AG04450 (cell line): ENCODE results near the gene CENPP. TPM values are rescaled to one million over a fixed set of nuclear protein-coding genes. Genes with fewer than 3 reads are reported as not detected.

Experiments used
- CTCF ChIA-PET: fragments of 300-600, 350-600 bp; formaldehyde crosslinking; extraction: SDS; loops from one replicate; lab custom pipeline; 2022; ENCODE audit warnings: antibody characterized with exemption, inconsistent platforms; lab: Charles Lee
- POLR2A ChIA-PET: fragments of 350-600 bp; formaldehyde crosslinking; extraction: SDS; loops from one replicate; lab custom pipeline; 2021; ENCODE audit warnings: antibody characterized with exemption, inconsistent platforms; lab: Yijun Ruan, JAX
- DNase-seq: peaks from one replicate; pipeline ENCODE4 v3.0.0-alpha.2; 2011; ENCODE audit warnings: low read depth, low spot score
- H3K27ac ChIP-seq: one replicate; pipeline ENCODE4 v1.5.1; 2012; ENCODE audit warnings: low read depth, low read length, control low read depth
- H3K27me3 ChIP-seq: one replicate; pipeline ENCODE4 v1.6.0; 2012; ENCODE audit warnings: low read length; ENCODE audit not compliant: control insufficient read depth, insufficient read depth
- H3K4me3 ChIP-seq: 2 replicates; pipeline ENCODE4 v1.5.1; 2011; ENCODE audit warnings: mild to moderate bottlenecking, low read depth, low read length, control low read depth
- H3K9me3 ChIP-seq: 2 replicates; pipeline ENCODE4 v1.5.1; 2012; ENCODE audit warnings: low read length; ENCODE audit not compliant: control insufficient read depth, insufficient read depth
- polyA plus RNA-seq: library from polyadenylated mRNA; depleted of rRNA; stranded (reverse); fragments of >200 nt; gene quantifications from 2 replicates; pipeline ENCODE4 v1.2.3, GENCODE V29; 2011
- TF ChIP-seq, protein P1 (sequence below): IDR thresholded peaks from 2 replicates; pipeline ENCODE4 v1.5.1; 2011; ENCODE audit warnings: low read depth, low read length, control low read depth, inconsistent platforms

Gene CENPP
- polyA plus RNA-seq, 1 experiment = 4.4 TPM

DNA sequence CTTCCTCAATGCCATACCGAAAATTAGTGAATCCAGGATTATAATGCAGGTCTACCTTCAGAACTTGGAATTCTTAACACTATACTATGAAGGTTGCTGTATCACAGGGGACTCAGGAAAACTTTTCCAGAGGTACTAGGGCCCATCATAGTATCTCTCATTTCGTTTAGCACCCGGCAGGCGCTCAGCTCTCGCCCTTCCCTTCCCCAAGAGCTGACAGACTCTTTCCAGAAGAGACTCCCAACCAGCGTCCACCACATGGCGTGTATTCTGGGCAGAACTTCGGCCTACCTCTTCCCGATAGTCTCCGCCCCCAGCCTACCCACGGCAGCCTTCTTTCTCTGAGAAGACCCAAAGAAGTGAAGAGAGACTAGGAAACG, 874 bp upstream of the CENPP start:
- CTCF ChIA-PET = interaction anchor here (0.7 to 3.2 kb wide), 7 partner anchors 19 to 307 kb away, joined by 3 to 21 read pairs (median 3); no protein-coding TSS in a partner anchor

DNA sequence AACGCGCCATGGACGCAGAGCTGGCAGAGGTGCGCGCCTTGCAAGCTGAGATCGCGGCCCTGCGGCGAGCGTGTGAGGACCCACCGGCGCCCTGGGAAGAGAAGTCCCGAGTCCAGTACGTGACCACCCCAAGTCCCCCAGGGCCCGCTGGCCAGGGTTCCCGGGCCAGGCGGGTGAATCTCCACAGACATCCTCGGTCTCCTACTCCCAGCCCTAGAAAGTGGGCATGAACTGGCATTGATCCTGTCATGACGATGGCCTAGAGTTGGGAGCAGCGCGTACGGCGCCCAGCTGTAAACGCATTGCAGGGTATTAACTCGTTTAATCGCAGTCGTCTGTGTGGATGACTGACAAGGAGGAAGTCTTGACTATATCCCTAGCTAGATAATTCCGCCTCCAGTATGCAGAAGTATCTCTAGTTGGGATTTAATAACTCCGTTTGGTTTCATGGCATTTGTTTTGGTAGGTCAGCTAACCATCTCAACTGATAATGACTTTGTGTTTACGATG, 293 bp downstream of the CENPP start:
- TF ChIP-seq, protein P1, sequence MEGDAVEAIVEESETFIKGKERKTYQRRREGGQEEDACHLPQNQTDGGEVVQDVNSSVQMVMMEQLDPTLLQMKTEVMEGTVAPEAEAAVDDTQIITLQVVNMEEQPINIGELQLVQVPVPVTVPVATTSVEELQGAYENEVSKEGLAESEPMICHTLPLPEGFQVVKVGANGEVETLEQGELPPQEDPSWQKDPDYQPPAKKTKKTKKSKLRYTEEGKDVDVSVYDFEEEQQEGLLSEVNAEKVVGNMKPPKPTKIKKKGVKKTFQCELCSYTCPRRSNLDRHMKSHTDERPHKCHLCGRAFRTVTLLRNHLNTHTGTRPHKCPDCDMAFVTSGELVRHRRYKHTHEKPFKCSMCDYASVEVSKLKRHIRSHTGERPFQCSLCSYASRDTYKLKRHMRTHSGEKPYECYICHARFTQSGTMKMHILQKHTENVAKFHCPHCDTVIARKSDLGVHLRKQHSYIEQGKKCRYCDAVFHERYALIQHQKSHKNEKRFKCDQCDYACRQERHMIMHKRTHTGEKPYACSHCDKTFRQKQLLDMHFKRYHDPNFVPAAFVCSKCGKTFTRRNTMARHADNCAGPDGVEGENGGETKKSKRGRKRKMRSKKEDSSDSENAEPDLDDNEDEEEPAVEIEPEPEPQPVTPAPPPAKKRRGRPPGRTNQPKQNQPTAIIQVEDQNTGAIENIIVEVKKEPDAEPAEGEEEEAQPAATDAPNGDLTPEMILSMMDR = no peak
- no peak for DNase-seq
- POLR2A ChIA-PET = interaction anchor here (0.5 to 1.3 kb wide), 5 partner anchors 18 to 187 kb away, joined by 3 to 5 read pairs (median 3); no protein-coding TSS in a partner anchor

More for the DNA sequence above, 874 bp upstream of the CENPP start:
- Histone ChIP-seq H3K9me3 (no peaks in the 10 kb centered on the region; the same call in 1 of the 2 replicates), H3K27me3 (no peaks in the 10 kb centered on the region), H3K4me3 (peak overlapping the region; percentile 95), H3K27ac (peak overlapping the region; percentile 99)
- POLR2A ChIA-PET = interaction anchor here (1.0 to 1.3 kb wide), 3 partner anchors 139 to 345 kb away, joined by 3 to 5 read pairs (median 4); partner anchors contain the start of gene IPPK
- no peak for DNase-seq
- TF ChIP-seq, protein P1 = no peak

DNA sequence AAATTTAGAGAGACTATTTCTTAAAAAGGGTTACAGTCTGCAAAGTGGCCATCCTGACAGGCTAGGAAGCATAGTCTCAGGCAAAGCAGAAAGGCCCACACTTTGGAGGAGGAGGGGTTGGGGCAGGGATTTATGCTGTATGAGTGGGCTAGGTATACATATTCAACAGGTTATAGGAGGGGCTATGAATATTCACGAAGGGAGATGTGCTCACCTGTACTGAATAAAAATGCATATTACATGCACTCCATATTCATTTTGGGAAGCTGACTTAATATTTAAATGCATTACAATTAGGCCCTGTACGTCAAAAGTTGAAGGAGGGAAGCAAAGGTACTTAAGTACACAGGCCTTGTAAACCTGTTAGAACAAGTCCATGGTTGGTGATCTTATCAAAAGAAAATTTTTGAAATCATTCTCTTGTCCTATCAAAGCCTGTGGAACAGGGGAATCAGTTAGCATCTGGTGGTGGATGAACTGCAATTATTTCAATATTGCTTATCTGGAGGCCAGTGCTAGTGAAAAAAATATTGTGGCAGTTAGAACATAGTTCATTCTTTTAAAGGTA, 1.6 kb downstream of the CENPP start:
- DNase-seq = no peak
- TF ChIP-seq, protein P1 = no peak
- no peak overlapping the region for H3K27ac ChIP-seq
- H3K27me3 ChIP-seq = no peaks in the 10 kb centered on the region
- H3K9me3 ChIP-seq = no peaks in the 10 kb centered on the region; the same call in 1 of the 2 replicates
- ChIA-PET CTCF (interaction anchor here (0.8 to 4.1 kb wide), 17 partner anchors 10 to 309 kb away, joined by 3 to 48 read pairs (median 6); partner anchors contain the start of gene OMD), POLR2A (no interaction called here)
- H3K4me3 ChIP-seq = no peak overlapping the region

More for the DNA sequence above, 293 bp downstream of the CENPP start:
- CTCF ChIA-PET = interaction anchor here (1.1 to 3.2 kb wide), 5 partner anchors 113 to 308 kb away, joined by 3 to 21 read pairs (median 5); no protein-coding TSS in a partner anchor
- Histone ChIP-seq H3K27ac (no peak overlapping the region), H3K9me3 (no peaks in the 10 kb centered on the region; the same call in 1 of the 2 replicates), H3K4me3 (peak overlapping the region; percentile 95), H3K27me3 (no peaks in the 10 kb centered on the region)

DNA sequence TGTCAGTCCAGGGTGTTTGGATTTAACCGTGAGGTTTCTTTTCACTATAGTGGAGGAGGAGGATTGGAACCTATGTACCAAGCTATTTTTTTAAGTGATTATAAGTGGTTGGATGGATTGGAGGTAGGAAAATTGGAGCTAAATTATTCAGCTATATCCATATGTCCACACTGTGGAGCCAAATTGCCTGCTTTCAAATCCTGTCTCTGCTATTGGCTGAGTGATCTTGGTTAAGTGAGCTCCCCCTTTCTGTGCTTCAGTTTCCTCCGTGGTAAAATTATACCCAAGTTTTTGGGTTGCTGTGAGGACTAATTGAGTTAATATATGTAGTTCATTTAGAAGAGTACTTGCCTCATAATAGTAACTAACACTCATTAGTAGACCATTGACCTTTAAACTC, 2.5 kb downstream of the CENPP start:
- TF ChIP-seq, protein P1 = peak; percentile 55
- H3K9me3 ChIP-seq = no peaks in the 10 kb centered on the region; the same call in 1 of the 2 replicates
- H3K4me3 ChIP-seq = no peak overlapping the region
- no peak overlapping the region for H3K27ac ChIP-seq
- POLR2A ChIA-PET = no interaction called here
- no peaks in the 10 kb centered on the region for H3K27me3 ChIP-seq
- CTCF ChIA-PET = interaction anchor here (0.5 to 4.1 kb wide), 34 partner anchors 9 to 463 kb away, joined by 3 to 48 read pairs (median 4); partner anchors contain the start of genes ECM2 and OMD
- peak; percentile 41 for DNase-seq
